HEK293T (cell line): ENCODE data around the gene GABRB1.

Experiments used
- CTBP1 ChIP-seq: fragments of 450-650 bp; IDR thresholded peaks from 2 replicates; pipeline ENCODE4 v1.6.1; 2016; ENCODE audit warnings: borderline replicate concordance
- ELF4 ChIP-seq: fragments of 450-650 bp; IDR thresholded peaks from 2 replicates; pipeline ENCODE4 v1.6.1; 2017; ENCODE audit warnings: antibody characterized with exemption
- FOXA1 ChIP-seq: fragments of 450-650 bp; IDR thresholded peaks from 2 replicates; pipeline ENCODE4 v1.6.1; 2016; ENCODE audit warnings: mild to moderate bottlenecking
- FOXM1 ChIP-seq: fragments of 450-650 bp; IDR thresholded peaks from 2 replicates; pipeline ENCODE4 v1.6.1; 2017; ENCODE audit warnings: mild to moderate bottlenecking, borderline replicate concordance
- HDGF ChIP-seq: fragments of 450-650 bp; IDR thresholded peaks from 2 replicates; pipeline ENCODE4 v1.6.1; 2017; ENCODE audit warnings: antibody characterized with exemption, borderline replicate concordance
- NFRKB ChIP-seq: fragments of 450-650 bp; IDR thresholded peaks from 2 replicates; pipeline ENCODE4 v1.6.1; 2016; ENCODE audit warnings: mild to moderate bottlenecking, moderate library complexity
- SP1 ChIP-seq: fragments of 450-650 bp; IDR thresholded peaks from 2 replicates; pipeline ENCODE4 v1.6.1; 2017
- SUZ12 ChIP-seq: fragments of 450-650 bp; IDR thresholded peaks from 2 replicates; pipeline ENCODE4 v1.6.1; 2016; ENCODE audit warnings: mild to moderate bottlenecking
- ZNF384 ChIP-seq: fragments of 450-650 bp; IDR thresholded peaks from 2 replicates; pipeline ENCODE4 v1.6.1; 2016

GRCh38 chr4:47213106-47213505 is 181.7 kb downstream of the GABRB1 start:
- TF ChIP-seq NFRKB (no peak), HDGF (no peak), ZNF384 (no peak), FOXA1 (no peak), SP1 (no peak), SUZ12 (no peak), CTBP1 (no peak), FOXM1 (no peak), ELF4 (no peak)
